ENCODE data around the gene TBC1D22A.

TBC1D22A gene

GRCh38 chr22:47160781-47161520, 398.5 kb downstream of the TBC1D22A start:
- TF ChIP-seq, protein P1, sequence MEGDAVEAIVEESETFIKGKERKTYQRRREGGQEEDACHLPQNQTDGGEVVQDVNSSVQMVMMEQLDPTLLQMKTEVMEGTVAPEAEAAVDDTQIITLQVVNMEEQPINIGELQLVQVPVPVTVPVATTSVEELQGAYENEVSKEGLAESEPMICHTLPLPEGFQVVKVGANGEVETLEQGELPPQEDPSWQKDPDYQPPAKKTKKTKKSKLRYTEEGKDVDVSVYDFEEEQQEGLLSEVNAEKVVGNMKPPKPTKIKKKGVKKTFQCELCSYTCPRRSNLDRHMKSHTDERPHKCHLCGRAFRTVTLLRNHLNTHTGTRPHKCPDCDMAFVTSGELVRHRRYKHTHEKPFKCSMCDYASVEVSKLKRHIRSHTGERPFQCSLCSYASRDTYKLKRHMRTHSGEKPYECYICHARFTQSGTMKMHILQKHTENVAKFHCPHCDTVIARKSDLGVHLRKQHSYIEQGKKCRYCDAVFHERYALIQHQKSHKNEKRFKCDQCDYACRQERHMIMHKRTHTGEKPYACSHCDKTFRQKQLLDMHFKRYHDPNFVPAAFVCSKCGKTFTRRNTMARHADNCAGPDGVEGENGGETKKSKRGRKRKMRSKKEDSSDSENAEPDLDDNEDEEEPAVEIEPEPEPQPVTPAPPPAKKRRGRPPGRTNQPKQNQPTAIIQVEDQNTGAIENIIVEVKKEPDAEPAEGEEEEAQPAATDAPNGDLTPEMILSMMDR (IDR thresholded peaks at IDR 0.05), result no peak
- Histone ChIP-seq H3K4me3 (no peak overlapping the region), H3K27ac (no peak overlapping the region)
- DNase-seq (ENCODE audit: low spot score), result no peak

DNA sequence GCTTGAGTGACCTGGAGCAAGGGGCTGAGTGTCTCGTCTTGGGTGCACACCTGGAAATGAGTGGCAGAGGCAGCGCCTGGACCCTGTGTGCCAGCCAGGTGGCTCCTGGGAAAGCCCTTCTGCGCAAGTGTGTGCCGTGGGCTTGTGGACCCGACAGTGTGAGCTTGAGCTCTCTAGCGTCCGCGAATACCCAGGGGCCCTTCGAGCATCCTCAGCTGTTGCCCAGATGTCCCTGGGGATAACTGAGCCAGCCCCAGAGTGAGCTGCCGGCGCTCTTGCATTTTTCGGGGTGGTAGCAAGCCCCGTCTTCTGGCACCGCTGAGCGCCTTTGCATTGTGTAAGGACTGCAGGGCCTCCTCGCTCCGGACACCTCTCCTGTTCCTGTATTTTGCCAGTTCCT, 399.2 kb downstream of the TBC1D22A start:
- TF ChIP-seq, protein P1 (IDR thresholded peaks at IDR 0.05), result no peak
- peak; percentile 33 for DNase-seq (ENCODE audit: low spot score)
- no peak overlapping the region for H3K4me3 ChIP-seq

DNA sequence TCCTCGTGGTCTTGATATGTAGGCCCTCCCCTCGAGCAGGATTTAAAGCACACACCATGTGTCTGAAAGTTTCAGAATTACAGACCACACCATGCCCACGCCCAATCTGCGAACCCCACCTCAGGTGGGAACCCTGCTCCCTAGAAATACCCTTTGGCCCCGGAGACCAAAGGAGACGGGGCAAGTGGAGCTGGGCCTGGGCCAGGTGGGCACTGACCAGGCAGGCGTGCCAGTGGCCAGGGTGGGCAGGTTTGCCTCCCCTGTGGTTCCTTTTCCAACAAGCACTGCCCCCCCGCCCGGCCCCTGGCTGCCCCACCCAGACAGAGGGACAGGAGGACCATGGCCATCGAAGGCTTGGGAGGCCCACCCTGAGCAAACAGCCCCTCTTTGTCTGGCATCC, 400.4 kb downstream of the TBC1D22A start:
- DNase-seq (ENCODE audit: low spot score), result peak; percentile 53
- Histone ChIP-seq H3K4me3 (no peak overlapping the region), H3K27ac (no peak overlapping the region)
- TF ChIP-seq, protein P1 (IDR thresholded peaks at IDR 0.05), result no peak

More for the DNA sequence above, 399.2 kb downstream of the TBC1D22A start:
- no peak overlapping the region for H3K27ac ChIP-seq

DNA sequence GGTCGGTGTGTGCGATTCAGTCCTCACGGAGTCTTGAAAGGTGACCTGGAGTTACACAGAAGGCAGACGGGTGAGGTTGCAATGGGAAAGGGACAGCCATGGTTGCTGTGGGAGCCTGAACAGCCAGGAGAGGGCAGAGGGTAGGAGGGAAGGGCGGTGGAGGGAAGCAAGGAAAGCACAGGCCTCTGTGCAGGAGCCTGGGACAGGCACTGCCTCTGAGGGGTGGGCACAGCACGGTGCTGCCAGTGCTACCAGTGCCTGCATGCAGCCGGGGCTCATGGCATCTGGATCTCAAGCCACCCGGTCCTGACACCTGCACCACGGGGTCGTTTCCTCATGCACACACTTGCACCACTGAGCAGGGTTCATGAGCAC, 401.0 kb downstream of the TBC1D22A start:
- TF ChIP-seq, protein P1 (IDR thresholded peaks at IDR 0.05), result no peak
- Histone ChIP-seq H3K4me3 (no peak overlapping the region), H3K27ac (no peak overlapping the region)
- peak; percentile 41 for DNase-seq (ENCODE audit: low spot score)

DNA sequence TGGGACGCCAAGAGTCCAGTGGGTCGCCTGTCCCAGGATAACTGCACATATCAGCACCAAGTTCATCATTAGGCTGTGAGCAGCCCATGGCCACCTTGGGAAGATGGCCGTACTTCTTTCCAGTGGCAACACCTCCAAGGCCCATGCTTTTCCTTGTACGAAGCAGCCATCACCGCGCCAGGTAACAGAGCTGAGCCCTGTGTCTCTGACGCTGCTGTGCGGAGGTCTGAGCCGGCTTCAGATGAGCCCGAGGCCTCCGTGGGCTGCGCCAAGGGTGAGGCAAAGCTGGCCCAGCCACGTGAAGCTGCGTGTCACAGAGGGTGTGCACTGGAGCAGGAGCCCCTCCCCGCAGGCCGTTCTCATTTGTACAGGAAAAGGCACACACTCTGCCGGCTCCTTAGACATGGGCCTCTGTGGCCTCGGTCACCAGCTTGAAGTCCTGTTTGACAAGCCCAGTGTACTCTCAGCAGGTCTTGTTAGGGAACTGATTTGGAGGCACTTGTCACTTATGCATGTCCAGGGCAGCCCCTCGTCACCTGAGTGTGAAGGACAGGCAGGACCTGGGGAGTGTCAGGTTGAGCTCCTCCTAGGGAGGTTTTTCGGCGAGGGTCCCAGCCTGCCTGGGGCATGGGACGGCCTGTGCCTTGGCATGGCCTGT, 401.5 kb downstream of the TBC1D22A start:
- H3K27ac ChIP-seq, result no peak overlapping the region
- peak; percentile 66 for DNase-seq (ENCODE audit: low spot score)
- H3K4me3 ChIP-seq, result no peak overlapping the region
- TF ChIP-seq, protein P1 (IDR thresholded peaks at IDR 0.05), result no peak

GRCh38 chr22:47164514-47165337, 402.3 kb downstream of the TBC1D22A start:
- Histone ChIP-seq H3K4me3 (no peak overlapping the region), H3K27ac (no peak overlapping the region)
- TF ChIP-seq, protein P1 (IDR thresholded peaks at IDR 0.05), result no peak
- peak; percentile 70 for DNase-seq (ENCODE audit: low spot score)
